ENCODE measurements around the gene DAO. TPM values are rescaled to one million over a fixed set of nuclear protein-coding genes. Genes with fewer than 3 reads are reported as not detected.
"Not testable (repeated sequence)": the region's sequence is repeated elsewhere in the genome, so short reads cannot be mapped to it uniquely, and the experiment has no call there.

Gene DAO
- polyA plus RNA-seq, 1 experiment: not detected

- ChIA-PET CTCF (interaction anchor here (0.9 to 3.0 kb wide), 4 partner anchors 11 to 112 kb away, joined by 3 to 20 read pairs (median 4); no protein-coding TSS in a partner anchor), POLR2A (interaction anchor here (0.6 to 1.5 kb wide), 4 partner anchors 12 to 198 kb away, joined by 3 to 9 read pairs (median 6); no protein-coding TSS in a partner anchor)
- Histone ChIP-seq H3K4me3 (ENCODE audit: low read depth, low read length) (no peak overlapping the region), H3K27me3 (ENCODE audit: control insufficient read depth, insufficient read depth, low read length) (no peaks in the 10 kb centered on the region), H3K36me3 (ENCODE audit: control insufficient read depth, insufficient read depth, low read length) (peaks cover 9% of the 10 kb centered on the region)
- TF ChIP-seq CTCF (IDR thresholded peaks at IDR 0.05; ENCODE audit: insufficient read depth, low read depth, low read length): no peak
- peak; percentile 100 for DNase-seq (ENCODE audit: low read depth)
Observed at GRCh38 chr12:108838194-108839017, 41.5 kb upstream of the DAO start.

- ChIA-PET POLR2A (interaction anchor here (0.6 to 1.5 kb wide), 6 partner anchors 10 to 623 kb away, joined by 3 to 9 read pairs (median 3); no protein-coding TSS in a partner anchor), CTCF (interaction anchor here (0.9 to 3.0 kb wide), 5 partner anchors 8 to 231 kb away, joined by 3 to 20 read pairs (median 4); no protein-coding TSS in a partner anchor)
- Histone ChIP-seq H3K36me3 (ENCODE audit: control insufficient read depth, insufficient read depth, low read length) (peaks cover 7% of the 10 kb centered on the region), H3K4me3 (ENCODE audit: low read depth, low read length) (no peak overlapping the region), H3K27me3 (ENCODE audit: control insufficient read depth, insufficient read depth, low read length) (no peaks in the 10 kb centered on the region)
- DNase-seq (ENCODE audit: low read depth): peak; percentile 79
- TF ChIP-seq CTCF (IDR thresholded peaks at IDR 0.05; ENCODE audit: insufficient read depth, low read depth, low read length): no peak
Observed at GRCh38 chr12:108839018-108839889, 40.6 kb upstream of the DAO start.

DNA sequence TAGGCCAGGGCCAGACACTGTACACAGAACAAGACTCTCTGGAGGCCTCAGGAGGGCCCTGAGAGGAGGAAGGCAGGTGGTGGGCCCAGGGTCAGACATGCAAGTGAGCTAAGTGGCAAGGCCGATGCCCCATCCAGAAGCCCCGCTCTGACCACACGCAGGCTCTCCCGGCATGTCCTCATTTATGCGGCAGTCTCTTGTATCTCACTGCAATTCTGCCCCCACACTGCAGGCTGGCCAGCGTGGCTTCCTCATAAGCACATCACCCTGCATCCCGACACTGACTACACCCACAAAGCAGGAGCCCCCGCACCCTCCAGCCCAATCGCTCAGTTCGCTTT, 40.0 kb upstream of the DAO start:
- Histone ChIP-seq H3K4me3 (ENCODE audit: low read depth, low read length) (no peak overlapping the region), H3K27me3 (ENCODE audit: control insufficient read depth, insufficient read depth, low read length) (no peaks in the 10 kb centered on the region), H3K36me3 (ENCODE audit: control insufficient read depth, insufficient read depth, low read length) (peaks cover 9% of the 10 kb centered on the region)
- ChIA-PET CTCF (interaction anchor here (1.0 to 3.0 kb wide), 3 partner anchors 7 to 232 kb away, joined by 3 to 20 read pairs (median 4); no protein-coding TSS in a partner anchor), POLR2A (interaction anchor here (0.7 to 1.0 kb wide), 3 partner anchors 13 to 623 kb away, joined by 3 to 5 read pairs (median 3); no protein-coding TSS in a partner anchor)
- no peak for DNase-seq (ENCODE audit: low read depth)
- no peak for TF ChIP-seq CTCF (IDR thresholded peaks at IDR 0.05; ENCODE audit: insufficient read depth, low read depth, low read length)

DNA sequence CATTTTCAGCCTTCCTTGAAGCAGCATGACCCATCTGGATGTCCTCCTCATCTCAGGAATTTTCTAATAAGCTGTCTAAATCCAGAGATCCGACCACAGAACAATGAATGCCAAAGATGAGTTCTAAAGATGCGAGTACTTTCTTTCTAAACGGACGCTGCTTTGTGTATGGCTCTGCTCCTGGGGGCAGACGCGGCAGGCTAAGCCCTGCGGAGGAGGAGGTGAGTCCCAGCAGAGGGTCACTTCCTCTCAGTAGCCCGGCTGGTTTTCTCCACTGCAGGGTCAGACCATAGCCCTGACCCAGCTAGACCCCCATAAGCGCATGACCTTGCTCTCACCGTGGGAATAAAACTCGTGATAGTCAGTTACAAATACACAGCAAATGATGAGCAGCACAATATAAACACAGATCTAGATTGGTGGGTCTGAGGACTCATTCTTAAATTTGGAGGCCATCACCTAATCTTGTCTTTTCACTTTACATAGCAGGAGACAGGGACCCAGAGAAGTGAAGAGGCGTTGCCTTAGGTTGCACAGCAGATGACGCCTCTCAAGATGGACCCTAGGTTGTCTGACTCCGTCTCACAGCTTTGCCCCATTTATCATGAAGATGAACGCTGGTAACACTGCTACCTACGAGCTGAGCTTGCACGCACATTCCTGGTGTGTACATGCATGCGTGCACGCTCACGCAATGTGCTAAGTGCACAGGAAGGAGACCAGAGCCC, 39.1 kb upstream of the DAO start:
- ChIA-PET CTCF (interaction anchor here (0.8 kb wide), 1 partner anchor 37 kb away, joined by 3 read pairs; no protein-coding TSS in a partner anchor), POLR2A (interaction anchor here (0.6 to 0.8 kb wide), 3 partner anchors 9 to 36 kb away, joined by 5 to 8 read pairs (median 6); no protein-coding TSS in a partner anchor)
- Histone ChIP-seq H3K36me3 (ENCODE audit: control insufficient read depth, insufficient read depth, low read length) (peaks cover 9% of the 10 kb centered on the region), H3K4me3 (ENCODE audit: low read depth, low read length) (no peak overlapping the region), H3K27me3 (ENCODE audit: control insufficient read depth, insufficient read depth, low read length) (no peaks in the 10 kb centered on the region)
- peak; percentile 83 for DNase-seq (ENCODE audit: low read depth)
- TF ChIP-seq CTCF (IDR thresholded peaks at IDR 0.05; ENCODE audit: insufficient read depth, low read depth, low read length): 0 out of 2 replicates have a peak, but pooled peaks have one; percentile 3

DNA sequence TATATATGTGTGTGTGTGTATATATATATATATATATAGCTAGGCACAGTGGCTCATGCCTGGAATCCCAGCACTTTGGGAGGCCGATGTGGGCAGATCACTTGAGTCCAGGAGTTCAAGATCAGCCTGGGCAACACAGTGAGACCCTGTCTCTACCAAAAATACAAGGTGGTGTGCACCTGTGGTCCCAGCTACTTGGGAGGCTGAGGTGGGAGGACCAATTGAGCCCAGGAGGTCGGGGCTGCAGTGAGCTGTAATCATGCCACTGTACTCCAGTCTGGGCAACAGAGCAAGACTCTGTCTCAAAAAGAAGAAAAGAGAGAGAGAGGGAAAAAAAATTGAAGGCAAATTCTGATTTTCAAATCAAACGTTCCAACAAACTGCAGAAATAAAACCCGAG, 38.1 kb upstream of the DAO start:
- H3K27me3 ChIP-seq (ENCODE audit: control insufficient read depth, insufficient read depth, low read length); H3K4me3 ChIP-seq (ENCODE audit: low read depth, low read length); CTCF ChIA-PET; DNase-seq (ENCODE audit: low read depth); POLR2A ChIA-PET: not testable (repeated sequence)
- H3K36me3 ChIP-seq (ENCODE audit: control insufficient read depth, insufficient read depth, low read length): peaks cover 10% of the 10 kb centered on the region
